Measurements from ENCODE around the gene VPS26C. TPM values are rescaled to one million over a fixed set of nuclear protein-coding genes. Genes with fewer than 3 reads are reported as not detected.
A peak's percentile ranks its signal among the peaks of the same experiment; 100 is the strongest.

The VPS26C gene
- total and polyA plus RNA-seq, 2 of the 13 experiments (the other 11 are each of a cell fraction or from before 2014, with no cell fraction given) = 30.3 to 39.7 TPM

DNA sequence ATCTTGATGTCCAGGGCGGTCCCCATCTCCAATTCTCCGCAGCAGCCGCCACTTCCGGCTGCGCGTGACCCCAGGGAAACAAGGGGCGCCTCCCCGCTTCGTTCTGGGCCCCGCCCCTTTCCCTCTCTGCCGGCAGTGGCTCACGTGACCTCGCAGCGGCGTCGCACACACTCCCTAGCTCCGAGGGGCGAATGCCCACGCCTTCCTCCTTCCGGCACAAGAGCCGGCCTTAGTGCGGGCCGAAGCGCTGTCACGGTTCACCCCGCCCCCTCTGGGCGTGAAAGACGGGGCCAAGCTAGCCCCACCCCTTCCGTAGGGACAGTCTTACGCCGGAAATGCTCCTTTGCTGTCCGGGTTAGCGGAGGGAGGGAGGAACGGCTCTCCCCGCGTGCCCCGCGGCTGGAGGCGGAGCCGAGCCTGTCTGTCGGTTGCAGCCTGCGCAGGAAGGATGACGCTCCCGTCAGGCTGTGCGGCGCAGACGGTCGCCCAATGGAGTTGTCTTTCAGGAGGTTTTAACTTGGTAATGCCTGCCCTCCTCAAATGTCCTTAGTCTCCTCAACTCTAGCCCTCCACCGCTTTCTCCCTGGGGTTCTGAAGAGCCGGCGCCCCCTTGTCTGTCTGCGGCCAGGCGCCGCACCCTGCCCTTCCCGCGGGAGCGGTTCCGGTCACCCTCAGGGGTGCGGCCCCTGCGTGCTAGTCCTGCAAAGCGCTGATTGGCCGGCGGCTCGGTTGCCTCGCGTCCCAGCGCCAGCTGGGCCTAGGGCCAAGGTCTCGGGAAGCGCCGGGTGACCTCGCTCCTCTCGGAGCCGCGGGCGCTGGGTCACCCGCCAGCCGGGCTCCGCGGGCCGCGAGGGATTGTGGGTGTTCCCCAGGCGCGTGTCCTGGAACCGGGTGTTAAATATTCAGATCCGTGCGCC is at the start of gene VPS26C (continued):
- TF ChIP-seq, protein P1, sequence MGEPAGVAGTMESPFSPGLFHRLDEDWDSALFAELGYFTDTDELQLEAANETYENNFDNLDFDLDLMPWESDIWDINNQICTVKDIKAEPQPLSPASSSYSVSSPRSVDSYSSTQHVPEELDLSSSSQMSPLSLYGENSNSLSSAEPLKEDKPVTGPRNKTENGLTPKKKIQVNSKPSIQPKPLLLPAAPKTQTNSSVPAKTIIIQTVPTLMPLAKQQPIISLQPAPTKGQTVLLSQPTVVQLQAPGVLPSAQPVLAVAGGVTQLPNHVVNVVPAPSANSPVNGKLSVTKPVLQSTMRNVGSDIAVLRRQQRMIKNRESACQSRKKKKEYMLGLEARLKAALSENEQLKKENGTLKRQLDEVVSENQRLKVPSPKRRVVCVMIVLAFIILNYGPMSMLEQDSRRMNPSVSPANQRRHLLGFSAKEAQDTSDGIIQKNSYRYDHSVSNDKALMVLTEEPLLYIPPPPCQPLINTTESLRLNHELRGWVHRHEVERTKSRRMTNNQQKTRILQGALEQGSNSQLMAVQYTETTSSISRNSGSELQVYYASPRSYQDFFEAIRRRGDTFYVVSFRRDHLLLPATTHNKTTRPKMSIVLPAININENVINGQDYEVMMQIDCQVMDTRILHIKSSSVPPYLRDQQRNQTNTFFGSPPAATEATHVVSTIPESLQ (CRISPR knock-in tag; conservative IDR thresholded peaks at IDR 0.05) = no peak
- TF ChIP-seq ZNF83 (CRISPR knock-in tag; IDR thresholded peaks at IDR 0.05; ENCODE audit: borderline replicate concordance) = no peak
- TF ChIP-seq, protein P2, sequence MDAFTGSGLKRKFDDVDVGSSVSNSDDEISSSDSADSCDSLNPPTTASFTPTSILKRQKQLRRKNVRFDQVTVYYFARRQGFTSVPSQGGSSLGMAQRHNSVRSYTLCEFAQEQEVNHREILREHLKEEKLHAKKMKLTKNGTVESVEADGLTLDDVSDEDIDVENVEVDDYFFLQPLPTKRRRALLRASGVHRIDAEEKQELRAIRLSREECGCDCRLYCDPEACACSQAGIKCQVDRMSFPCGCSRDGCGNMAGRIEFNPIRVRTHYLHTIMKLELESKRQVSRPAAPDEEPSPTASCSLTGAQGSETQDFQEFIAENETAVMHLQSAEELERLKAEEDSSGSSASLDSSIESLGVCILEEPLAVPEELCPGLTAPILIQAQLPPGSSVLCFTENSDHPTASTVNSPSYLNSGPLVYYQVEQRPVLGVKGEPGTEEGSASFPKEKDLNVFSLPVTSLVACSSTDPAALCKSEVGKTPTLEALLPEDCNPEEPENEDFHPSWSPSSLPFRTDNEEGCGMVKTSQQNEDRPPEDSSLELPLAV (CRISPR knock-in tag; conservative IDR thresholded peaks at IDR 0.05; ENCODE audit: low read depth) = no peak
- peak; percentile 75 for TF ChIP-seq ZNF552 (CRISPR knock-in tag; IDR thresholded peaks at IDR 0.05; ENCODE audit: borderline replicate concordance)
- TF ChIP-seq SP5 (CRISPR knock-in tag; IDR thresholded peaks at IDR 0.05; ENCODE audit: borderline replicate concordance, low read depth) = peak; percentile 85
- peak; percentile 65; the same call in 1 of the 2 replicates for TF ChIP-seq ZNF343 (CRISPR knock-in tag; IDR thresholded peaks at IDR 0.05)
- no peak for TF ChIP-seq EHMT2 (IDR thresholded peaks at IDR 0.05; ENCODE audit: borderline replicate concordance, low read depth, low read length)
- peak; percentile 92 for TF ChIP-seq SP4 (CRISPR knock-in tag; IDR thresholded peaks at IDR 0.05)
- peak; percentile 41 for TF ChIP-seq ZNF781 (CRISPR knock-in tag; IDR thresholded peaks at IDR 0.05; ENCODE audit: borderline replicate concordance, not compliant biosample characterization)
- TF ChIP-seq HDAC2 (CRISPR knock-in tag; IDR thresholded peaks at IDR 0.05) = no peak; the same call in 1 of the 2 replicates
- TF ChIP-seq ZNF205 (CRISPR knock-in tag; IDR thresholded peaks at IDR 0.05) = peak; percentile 73
- TF ChIP-seq HOXA3 (CRISPR knock-in tag; IDR thresholded peaks at IDR 0.05) = peak; percentile 76
- TF ChIP-seq MTF1 (CRISPR knock-in tag; IDR thresholded peaks at IDR 0.05) = no peak; the same call in 1 of the 2 replicates
- TF ChIP-seq SRF (IDR thresholded peaks at IDR 0.05; ENCODE audit: low read depth, low read length) = 0 out of 2 replicates have a peak, but pooled peaks have one; percentile 56
- TF ChIP-seq ZNF207 (IDR thresholded peaks at IDR 0.05; ENCODE audit: borderline replicate concordance) = no peak
- TF ChIP-seq BCL6 (CRISPR knock-in tag; IDR thresholded peaks at IDR 0.05) = peak; percentile 27; the same call in 1 of the 2 replicates
- TF ChIP-seq ZNF747 (CRISPR knock-in tag; IDR thresholded peaks at IDR 0.05; ENCODE audit: borderline replicate concordance) = peak; percentile 74; the same call in 1 of the 2 replicates
- peak; percentile 43; the same call in 1 of the 2 replicates for TF ChIP-seq SNAPC2 (CRISPR knock-in tag; IDR thresholded peaks at IDR 0.05)
- no peak for TF ChIP-seq ZNF678 (CRISPR knock-in tag; IDR thresholded peaks at IDR 0.05)
- peak; percentile 81 for TF ChIP-seq NAIF1 (CRISPR knock-in tag; IDR thresholded peaks at IDR 0.05; ENCODE audit: borderline replicate concordance)
- TF ChIP-seq SOX13 (IDR thresholded peaks at IDR 0.05) = no peak
- peak in 1 of 2 experiments; percentile 59; a peak in 1 of 4 replicates for TF ChIP-seq SOX13 (CRISPR knock-in tag; conservative IDR thresholded peaks at IDR 0.05 in 1 of 2, IDR thresholded peaks at IDR 0.05 in 1 of 2)
- TF ChIP-seq, protein P3, sequence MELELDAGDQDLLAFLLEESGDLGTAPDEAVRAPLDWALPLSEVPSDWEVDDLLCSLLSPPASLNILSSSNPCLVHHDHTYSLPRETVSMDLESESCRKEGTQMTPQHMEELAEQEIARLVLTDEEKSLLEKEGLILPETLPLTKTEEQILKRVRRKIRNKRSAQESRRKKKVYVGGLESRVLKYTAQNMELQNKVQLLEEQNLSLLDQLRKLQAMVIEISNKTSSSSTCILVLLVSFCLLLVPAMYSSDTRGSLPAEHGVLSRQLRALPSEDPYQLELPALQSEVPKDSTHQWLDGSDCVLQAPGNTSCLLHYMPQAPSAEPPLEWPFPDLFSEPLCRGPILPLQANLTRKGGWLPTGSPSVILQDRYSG (CRISPR knock-in tag; IDR thresholded peaks at IDR 0.05) = no peak; the same call in 1 of the 2 replicates
- TF ChIP-seq ZSCAN22 (CRISPR knock-in tag; IDR thresholded peaks at IDR 0.05) = no peak
- TF ChIP-seq SMAD1 (CRISPR knock-in tag; IDR thresholded peaks at IDR 0.05; ENCODE audit: borderline replicate concordance, low read depth) = peak; percentile 44; the same call in 1 of the 2 replicates

All from HepG2 (cell line).